Tibial nerve (tissue), 4 donors: ENCODE results near the gene CRYGB.

Source experiments
- EP300 ChIP-seq, 2 donors: sonication (generic); formaldehyde crosslinking; IDR thresholded peaks; one replicate each; pipeline ENCODE4 v1.6.1; 2017; ENCODE audit warnings: antibody characterized with exemption in 2 of 2, mild to moderate bottlenecking in 1 of 2
- POLR2A ChIP-seq, 2 donors: fragments of 450-650 bp; IDR thresholded peaks; one replicate each; pipeline ENCODE4 v1.6.1; 2017; ENCODE audit warnings: antibody characterized with exemption in 2 of 2, mild to moderate bottlenecking in 2 of 2, moderate library complexity in 2 of 2
- TF ChIP-seq, protein P1 (sequence below), 5 experiments: fragments of 200-600 bp in 3 of 5; fragments of 450-650 bp in 2 of 5; sonication (generic) in 3 of 5; IDR thresholded peaks; one replicate each; pipeline ENCODE4 v1.5.1; 2016 to 2019; ENCODE audit warnings: antibody characterized with exemption in 5 of 5, mild to moderate bottlenecking in 3 of 5, moderate library complexity in 2 of 5

DNA sequence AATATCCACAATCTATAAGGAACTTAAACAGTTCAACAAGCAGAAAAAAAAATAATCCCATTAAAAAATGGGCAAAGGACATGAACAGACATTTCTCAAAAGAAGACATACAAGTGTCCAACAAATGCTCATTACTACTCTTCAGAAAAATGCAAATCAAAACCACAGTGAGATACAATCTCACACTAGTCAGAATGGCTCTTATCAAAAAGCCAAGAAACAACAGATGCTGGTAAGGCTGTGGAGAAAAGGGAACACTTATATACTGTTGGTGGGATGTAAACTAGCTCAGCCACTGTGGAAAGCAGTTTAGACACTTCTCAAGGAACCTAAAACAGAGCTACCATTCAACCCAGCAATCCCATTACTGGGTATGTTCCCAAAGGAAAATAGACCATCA is 7.2 kb upstream of the CRYGB start:
- TF ChIP-seq POLR2A (IDR thresholded peaks at IDR 0.05) (no peak), EP300 (IDR thresholded peaks at IDR 0.05) (no peak)
- TF ChIP-seq, protein P1, sequence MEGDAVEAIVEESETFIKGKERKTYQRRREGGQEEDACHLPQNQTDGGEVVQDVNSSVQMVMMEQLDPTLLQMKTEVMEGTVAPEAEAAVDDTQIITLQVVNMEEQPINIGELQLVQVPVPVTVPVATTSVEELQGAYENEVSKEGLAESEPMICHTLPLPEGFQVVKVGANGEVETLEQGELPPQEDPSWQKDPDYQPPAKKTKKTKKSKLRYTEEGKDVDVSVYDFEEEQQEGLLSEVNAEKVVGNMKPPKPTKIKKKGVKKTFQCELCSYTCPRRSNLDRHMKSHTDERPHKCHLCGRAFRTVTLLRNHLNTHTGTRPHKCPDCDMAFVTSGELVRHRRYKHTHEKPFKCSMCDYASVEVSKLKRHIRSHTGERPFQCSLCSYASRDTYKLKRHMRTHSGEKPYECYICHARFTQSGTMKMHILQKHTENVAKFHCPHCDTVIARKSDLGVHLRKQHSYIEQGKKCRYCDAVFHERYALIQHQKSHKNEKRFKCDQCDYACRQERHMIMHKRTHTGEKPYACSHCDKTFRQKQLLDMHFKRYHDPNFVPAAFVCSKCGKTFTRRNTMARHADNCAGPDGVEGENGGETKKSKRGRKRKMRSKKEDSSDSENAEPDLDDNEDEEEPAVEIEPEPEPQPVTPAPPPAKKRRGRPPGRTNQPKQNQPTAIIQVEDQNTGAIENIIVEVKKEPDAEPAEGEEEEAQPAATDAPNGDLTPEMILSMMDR (IDR thresholded peaks at IDR 0.05), result no peak
